ENCODE data around the gene BRAP. TPM values are rescaled to one million over a fixed set of nuclear protein-coding genes. Genes with fewer than 3 reads are reported as not detected.
"Not testable (repeated sequence)": the region's sequence is repeated elsewhere in the genome, so short reads cannot be mapped to it uniquely, and the experiment has no call there.

Gene BRAP
- total and polyA plus RNA-seq, 7 donors = 13.5 to 34.6 (median 19.6) TPM

- Histone ChIP-seq H3K9me3 (no peaks in the 10 kb centered on the region), H3K36me3 (ENCODE audit: insufficient read depth in 1 of 2, low read depth in 1 of 2) (peaks cover 2 to 38% of the 10 kb centered on the region in 2 donors), H3K4me3 (no peak overlapping the region), H3K4me1 (peaks cover 8% of the 10 kb centered on the region), H3K27ac (no peak overlapping the region), H3K27me3 (ENCODE audit: insufficient read depth in 3 of 3, low read length in 2 of 3) (no peaks in the 10 kb centered on the region)
- TF ChIP-seq CTCF (IDR thresholded peaks at IDR 0.05) = no peak
- ATAC-seq (no peak), DNase-seq (no peak)
- intact Hi-C loops (cut with DNase I) = no loop called here
- WGBS, 3 donors = 90 to 93% (median 93%) methylated on average over 3 of the region's 3 CpGs
Observed at GRCh38 chr12:111691262-111691661, 5.5 kb upstream of the BRAP start.

- Histone ChIP-seq H3K9me3 (no peaks in the 10 kb centered on the region), H3K4me3 (no peak overlapping the region), H3K27ac (no peak overlapping the region), H3K36me3 (ENCODE audit: insufficient read depth in 1 of 2, low read depth in 1 of 2) (peaks cover 2 to 10% of the 10 kb centered on the region in 2 donors), H3K4me1 (peaks cover 15% of the 10 kb centered on the region), H3K27me3 (ENCODE audit: insufficient read depth in 3 of 3, low read length in 2 of 3) (no peaks in the 10 kb centered on the region)
- ATAC-seq (no peak), DNase-seq (no peak)
- WGBS, 3 donors = 89 to 96% (median 90%) methylated on average over 10 of the region's 10 CpGs
- intact Hi-C loops (cut with DNase I) = no loop called here
- no peak for TF ChIP-seq CTCF (IDR thresholded peaks at IDR 0.05)
Observed at GRCh38 chr12:111687952-111688351, 2.2 kb upstream of the BRAP start.

GRCh38 chr12:111687255-111687654, 1.5 kb upstream of the BRAP start:
- 72 to 86% (median 79%) methylated on average over 2 of the region's 2 CpGs for WGBS, 3 donors
- Histone ChIP-seq H3K27ac (peak overlapping the region; percentile 87), H3K9me3 (no peaks in the 10 kb centered on the region), H3K36me3 (ENCODE audit: insufficient read depth in 1 of 2, low read depth in 1 of 2) (peaks cover 2 to 13% of the 10 kb centered on the region in 2 donors), H3K4me3 (peak overlapping the region; percentile 89), H3K27me3 (ENCODE audit: insufficient read depth in 3 of 3, low read length in 2 of 3) (no peaks in the 10 kb centered on the region), H3K4me1 (peaks cover 15% of the 10 kb centered on the region)
- ATAC-seq (no peak), DNase-seq (no peak)
- no peak for TF ChIP-seq CTCF (IDR thresholded peaks at IDR 0.05)
- intact Hi-C loops (cut with DNase I) = no loop called here

GRCh38 chr12:111686574-111687105, 884 bp upstream of the BRAP start:
- TF ChIP-seq CTCF (IDR thresholded peaks at IDR 0.05) = no peak
- H3K4me3 ChIP-seq = peak overlapping the region; percentile 89
- H3K27ac ChIP-seq = peak overlapping the region; percentile 87
- WGBS, 3 donors = 16 to 22% (median 16%) methylated on average over 15 of the region's 15 CpGs
- ATAC-seq (peak in 1 of 4 donors; percentile 28), DNase-seq (no peak)
- H3K27me3 ChIP-seq (ENCODE audit: insufficient read depth in 3 of 3, low read length in 2 of 3) = no peaks in the 10 kb centered on the region
- peaks cover 15% of the 10 kb centered on the region for H3K4me1 ChIP-seq
- peaks cover 2 to 19% of the 10 kb centered on the region in 2 donors for H3K36me3 ChIP-seq (ENCODE audit: insufficient read depth in 1 of 2, low read depth in 1 of 2)
- intact Hi-C loops (cut with DNase I) = no loop called here
- H3K9me3 ChIP-seq = no peaks in the 10 kb centered on the region

- no peaks in the 10 kb centered on the region for H3K9me3 ChIP-seq
- H3K27me3 ChIP-seq (ENCODE audit: insufficient read depth in 3 of 3, low read length in 2 of 3) = no peaks in the 10 kb centered on the region
- H3K27ac ChIP-seq = peak overlapping the region; percentile 87
- intact Hi-C loops (cut with DNase I) = no loop called here
- peaks cover 15% of the 10 kb centered on the region for H3K4me1 ChIP-seq
- ATAC-seq = no peak
- peaks cover 0 to 31% of the 10 kb centered on the region in 2 donors for H3K36me3 ChIP-seq (ENCODE audit: insufficient read depth in 1 of 2, low read depth in 1 of 2)
- peak overlapping the region; percentile 89 for H3K4me3 ChIP-seq
- no peak for TF ChIP-seq CTCF (IDR thresholded peaks at IDR 0.05)
- no peak for DNase-seq
- 0 to 1% (median 0%) methylated on average over 36 of the region's 36 CpGs for WGBS, 3 donors
Observed at GRCh38 chr12:111685322-111685810, 390 bp downstream of the BRAP start.

- H3K9me3 ChIP-seq; H3K27me3 ChIP-seq (ENCODE audit: insufficient read depth in 3 of 3, low read length in 2 of 3); H3K27ac ChIP-seq; ATAC-seq; DNase-seq; intact Hi-C loops (cut with DNase I): not testable (repeated sequence)
- peaks cover 0 to 39% of the 10 kb centered on the region in 2 donors for H3K36me3 ChIP-seq (ENCODE audit: insufficient read depth in 1 of 2, low read depth in 1 of 2)
- H3K4me3 ChIP-seq = peak overlapping the region; percentile 89
- 72 to 84% (median 77%) methylated on average over 13 of the region's 13 CpGs for WGBS, 3 donors
- H3K4me1 ChIP-seq = peaks cover 15% of the 10 kb centered on the region
Observed at GRCh38 chr12:111684485-111685198, 1.1 kb downstream of the BRAP start.

Data from psoas muscle (tissue), 8 donors.